Motor neuron (in vitro differentiated cells): ENCODE measurements around the gene CDK15. TPM values are rescaled to one million over a fixed set of nuclear protein-coding genes. Genes with fewer than 3 reads are reported as not detected.
A peak's percentile ranks its signal among the peaks of the same experiment; 100 is the strongest.
"Not testable (repeated sequence)": the region's sequence is repeated elsewhere in the genome, so short reads cannot be mapped to it uniquely, and the experiment has no call there.

ENCODE experiments used
- ATAC-seq, 8 experiments: fragments of 200-7000 bp; cut with Tn5 transposase; replicated peaks in 6 of 8; 2 replicates each; pipeline ENCODE4 v1.8.0; 2021; ENCODE audit warnings: mild to moderate bottlenecking in 8 of 8, moderate library complexity in 8 of 8
- H3K27ac ChIP-seq, 2 donors: fragments of 250-450 bp; sonication (Bioruptor Pico); 2 replicates each; pipeline ENCODE4 v1.9.0; 2021; ENCODE audit warnings: antibody characterized with exemption in 2 of 2, mild to moderate bottlenecking in 2 of 2, moderate library complexity in 1 of 2
- H3K4me1 ChIP-seq, 2 donors: fragments of 250-450 bp; sonication (Bioruptor Pico); replicated peaks in 1 of 2; 2 replicates each; pipeline ENCODE4 v1.6.1; 2021; ENCODE audit warnings: antibody characterized with exemption in 2 of 2, mild to moderate bottlenecking in 2 of 2, moderate library complexity in 1 of 2
- H3K4me3 ChIP-seq, 5 donors: fragments of 250-450 bp; sonication (Bioruptor Pico); 2 replicates each; pipeline ENCODE4 v1.9.0; 2021; ENCODE audit warnings: antibody characterized with exemption in 5 of 5, mild to moderate bottlenecking in 5 of 5, moderate library complexity in 4 of 5
- WGBS, 10 experiments: fragments of 450-650 bp; shearing (Covaris generic); methylation state at CpG; one replicate each; pipeline ENCODE4 v1.0.0; 2022; 5-methylcytosine and 5-hydroxymethylcytosine counted together
- in situ Hi-C, 9 experiments: fragments of 400-800 bp; cut with MboI; loops; one replicate each; pipeline ENCODE4 v1.15.0; 2021; ENCODE audit warnings: low sequenced_read_pairs in 9 of 9, low pct_unique_long_range_greater_than_20kb in 2 of 9; ENCODE audit not compliant: unreplicated experiment in 9 of 9
- total RNA-seq, 8 experiments: library from RNA; unstranded; fragments of 300-600 nt; gene quantifications; 2 replicates each; pipeline versions ENCODE4 v1.2.3 to v1.2.4, GENCODE V29; 2022

The CDK15 gene
- total RNA-seq, 8 experiments from 2014 or later = 0.05 to 2.3 (median 0.24) TPM

- H3K27ac ChIP-seq = no peak overlapping the region
- peaks cover 0 to 7% of the 10 kb centered on the region in 2 donors for H3K4me1 ChIP-seq
- in situ Hi-C loops = loop anchor here (25.0 kb wide), 2 partner anchors 368 to 393 kb away; no protein-coding TSS in a partner anchor
- peak in 3 of 8 experiments; percentile 32 to 64 (median 52) for ATAC-seq
- no peak overlapping the region for H3K4me3 ChIP-seq
- 45 to 78% (median 59%) methylated on average over 2 to 6 of the region's 6 CpGs for WGBS, 10 experiments
Observed at GRCh38 chr2:201794294-201794693, 12.0 kb upstream of the CDK15 start.

DNA sequence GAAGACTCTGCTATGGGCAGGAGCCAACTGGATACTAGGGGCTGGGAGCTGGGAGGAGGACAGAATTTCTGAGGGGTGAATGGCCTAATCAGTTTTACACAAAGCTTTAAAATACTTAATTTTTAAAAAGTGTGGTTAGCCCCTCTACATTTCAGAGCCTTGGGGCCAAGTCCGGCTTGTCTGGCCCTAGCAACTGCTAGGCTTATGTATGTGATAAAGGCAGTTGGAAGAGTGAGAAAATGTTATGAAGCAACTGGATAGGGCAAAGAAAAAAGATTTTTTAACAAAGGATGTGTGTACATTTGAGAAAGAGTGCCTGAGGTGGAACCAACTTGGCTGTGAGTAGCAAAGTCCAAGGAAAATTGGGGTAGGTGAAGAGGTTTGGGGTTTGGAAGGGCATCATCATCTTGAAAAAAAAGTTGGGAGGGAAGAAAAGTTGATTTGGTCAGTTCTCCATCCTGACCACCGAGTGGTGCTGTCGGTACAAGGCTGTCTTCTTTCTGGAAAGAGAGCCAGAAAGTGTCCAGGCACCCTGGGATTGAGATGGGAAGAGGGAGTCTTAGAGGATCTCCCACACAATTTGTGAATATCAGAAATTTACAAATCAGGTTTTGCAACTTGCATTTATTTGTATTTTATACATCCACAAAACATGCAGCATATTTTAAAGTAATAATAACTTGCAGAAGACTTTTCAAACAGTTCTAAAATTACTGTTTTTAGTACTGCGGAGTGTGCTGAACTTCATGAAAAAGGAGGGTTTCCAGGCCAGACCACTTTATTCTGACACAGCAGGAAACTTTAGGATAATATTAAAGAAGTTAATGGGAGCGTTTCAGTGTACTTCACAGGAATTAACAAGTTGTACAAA, 10.5 kb upstream of the CDK15 start:
- Histone ChIP-seq H3K4me1 (peaks cover 0 to 7% of the 10 kb centered on the region in 2 donors), H3K27ac (no peak overlapping the region), H3K4me3 (no peak overlapping the region)
- ATAC-seq = peak; percentile 46 to 79 (median 57)
- in situ Hi-C loops = loop anchor here (25.0 kb wide), 2 partner anchors 366 to 391 kb away; no protein-coding TSS in a partner anchor
- 0 to 37% (median 25%) methylated on average over 1 to 5 of the region's 5 CpGs; no CpG with 5 or more reads in 1 of the 10 experiments for WGBS, 10 experiments

- Histone ChIP-seq H3K27ac (no peak overlapping the region), H3K4me3 (no peak overlapping the region), H3K4me1 (peaks cover 0 to 7% of the 10 kb centered on the region in 2 donors)
- in situ Hi-C loops = loop anchor here (25.0 kb wide), 2 partner anchors 366 to 391 kb away; no protein-coding TSS in a partner anchor
- ATAC-seq = peak in 2 of 8 experiments; percentile 19 to 26
Observed at GRCh38 chr2:201796478-201796865, 9.9 kb upstream of the CDK15 start.

- H3K4me3 ChIP-seq = no peak overlapping the region
- H3K27ac ChIP-seq = no peak overlapping the region
- H3K4me1 ChIP-seq = peaks cover 0 to 7% of the 10 kb centered on the region in 2 donors
- in situ Hi-C loops = loop anchor here (25.0 kb wide), 2 partner anchors 365 to 390 kb away; no protein-coding TSS in a partner anchor
- WGBS, 10 experiments = 34 to 92% (median 67%) methylated on average over 1 to 5 of the region's 5 CpGs
- ATAC-seq = peak in 2 of 8 experiments; percentile 43 to 46
Observed at GRCh38 chr2:201797175-201797840, 9.0 kb upstream of the CDK15 start.

DNA sequence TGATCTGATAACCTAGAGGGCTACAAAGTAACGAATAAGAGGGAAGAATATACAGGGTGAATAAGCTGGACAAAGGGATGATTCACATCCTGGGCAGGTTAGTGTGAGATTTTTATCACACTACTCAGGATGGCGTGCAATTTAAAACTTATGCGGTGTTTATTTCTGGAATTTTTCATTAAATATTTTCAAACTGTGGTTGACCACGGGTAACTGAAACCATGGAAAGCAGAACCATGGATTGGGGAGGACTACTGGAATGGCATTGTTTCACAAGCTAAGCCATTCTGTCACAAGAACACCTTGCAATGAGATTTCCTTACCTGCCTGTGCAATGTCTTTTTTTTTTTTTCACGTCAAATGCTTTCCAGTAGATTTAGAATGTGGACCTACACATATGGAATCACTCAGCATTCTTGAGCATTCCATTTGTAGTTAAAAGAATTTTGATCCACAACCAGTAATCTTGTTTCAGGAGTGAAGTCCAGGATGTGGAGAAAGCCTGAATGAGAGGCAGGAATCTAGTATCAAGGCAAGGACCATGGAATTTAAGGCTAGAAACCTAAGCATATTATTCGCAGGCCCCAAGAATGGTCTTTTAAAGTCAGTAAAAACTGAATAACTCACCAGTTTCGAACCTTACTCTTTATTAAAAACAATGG, 8.0 kb upstream of the CDK15 start:
- no peak overlapping the region for H3K4me3 ChIP-seq
- no peak overlapping the region for H3K27ac ChIP-seq
- peaks cover 0 to 7% of the 10 kb centered on the region in 2 donors for H3K4me1 ChIP-seq
- in situ Hi-C loops = loop anchor here (25.0 kb wide), 2 partner anchors 364 to 389 kb away; no protein-coding TSS in a partner anchor
- ATAC-seq = peak in 2 of 8 experiments; percentile 33 to 70
- WGBS, 10 experiments = 5 to 100% (median 90%) methylated on average over 2 to 7 of the region's 7 CpGs

GRCh38 chr2:201798914-201799285, 7.4 kb upstream of the CDK15 start:
- not testable (repeated sequence) for H3K27ac ChIP-seq, H3K4me1 ChIP-seq, ATAC-seq, H3K4me3 ChIP-seq
- in situ Hi-C loops = loop anchor here (25.0 kb wide), 2 partner anchors 363 to 388 kb away; no protein-coding TSS in a partner anchor
- WGBS, 10 experiments = 38 to 83% (median 67%) methylated on average over 1 of the region's 2 CpGs; no CpG with 5 or more reads in 7 of the 10 experiments

DNA sequence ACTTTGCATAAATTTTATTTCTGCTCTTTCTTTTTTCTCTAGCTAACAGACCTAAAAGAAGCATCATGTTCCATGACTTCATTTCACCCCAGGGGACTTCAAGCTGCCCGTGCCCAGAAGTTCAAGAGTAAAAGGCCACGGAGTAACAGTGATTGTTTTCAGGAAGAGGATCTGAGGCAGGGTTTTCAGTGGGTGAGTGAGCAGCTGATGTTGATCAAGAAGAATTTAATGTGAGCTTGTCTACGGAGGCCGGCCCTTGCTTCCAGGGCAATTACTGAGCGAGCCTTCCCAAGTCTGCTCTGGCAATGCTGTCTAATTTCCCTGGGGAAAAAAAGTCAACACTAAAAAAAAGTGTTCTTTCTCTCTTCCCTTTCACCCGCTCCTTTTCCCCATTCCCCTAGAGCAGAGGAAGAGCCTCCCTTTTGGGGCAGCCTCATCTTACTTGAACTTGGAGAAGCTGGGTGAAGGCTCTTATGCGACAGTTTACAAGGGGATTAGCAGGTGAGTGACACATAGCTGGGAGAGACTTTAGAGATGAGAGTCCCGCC, 1.2 kb downstream of the CDK15 start:
- no peak overlapping the region for H3K27ac ChIP-seq
- in situ Hi-C loops = no loop called here
- ATAC-seq = peak in 6 of 8 experiments; percentile 37 to 96 (median 89)
- peaks cover 23 to 24% of the 10 kb centered on the region in 2 donors for H3K4me1 ChIP-seq
- 0 to 22% (median 5%) methylated on average over 2 to 7 of the region's 8 CpGs; no CpG with 5 or more reads in 2 of the 10 experiments for WGBS, 10 experiments
- no peak overlapping the region for H3K4me3 ChIP-seq

- no peak for ATAC-seq
- Histone ChIP-seq H3K4me1 (peaks cover 23 to 24% of the 10 kb centered on the region in 2 donors), H3K4me3 (no peak overlapping the region), H3K27ac (no peak overlapping the region)
- in situ Hi-C loops = no loop called here
- 0 to 100% (median 37%) methylated on average over 1 to 2 of the region's 2 CpGs; no CpG with 5 or more reads in 4 of the 10 experiments for WGBS, 10 experiments
Observed at GRCh38 chr2:201808027-201808426, 1.7 kb downstream of the CDK15 start.

- H3K4me3 ChIP-seq = no peak overlapping the region
- in situ Hi-C loops = no loop called here
- ATAC-seq = no peak
- H3K4me1 ChIP-seq = peaks cover 23 to 24% of the 10 kb centered on the region in 2 donors
- no peak overlapping the region for H3K27ac ChIP-seq
- 46 to 95% (median 80%) methylated on average over 1 to 4 of the region's 4 CpGs; no CpG with 5 or more reads in 1 of the 10 experiments for WGBS, 10 experiments
Observed at GRCh38 chr2:201809633-201810032, 3.3 kb downstream of the CDK15 start.

DNA sequence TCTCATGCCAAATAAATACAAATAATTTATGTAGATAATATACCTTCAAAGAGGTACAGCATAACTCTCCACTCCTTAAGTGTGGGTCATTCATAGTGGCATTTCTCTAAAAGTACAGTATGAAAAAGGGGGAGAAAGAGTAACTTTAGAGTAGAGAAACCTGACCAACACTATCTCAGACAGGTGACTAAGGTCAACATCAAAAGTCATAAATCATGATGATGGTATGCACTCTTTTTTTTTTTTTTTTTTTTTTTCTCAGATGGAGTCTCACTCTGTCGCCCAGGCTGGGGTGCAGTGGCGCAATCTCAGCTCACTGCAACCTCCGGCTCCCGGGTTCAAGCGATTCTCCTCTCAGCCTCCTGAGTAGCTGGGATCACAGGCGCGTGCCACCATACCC, 4.3 kb downstream of the CDK15 start:
- in situ Hi-C loops, H3K4me3 ChIP-seq, ATAC-seq, H3K27ac ChIP-seq: not testable (repeated sequence)
- H3K4me1 ChIP-seq = peaks cover 23 to 24% of the 10 kb centered on the region in 2 donors
- WGBS, 10 experiments = 70 to 100% (median 96%) methylated on average over 2 to 5 of the region's 7 CpGs; no CpG with 5 or more reads in 7 of the 10 experiments

DNA sequence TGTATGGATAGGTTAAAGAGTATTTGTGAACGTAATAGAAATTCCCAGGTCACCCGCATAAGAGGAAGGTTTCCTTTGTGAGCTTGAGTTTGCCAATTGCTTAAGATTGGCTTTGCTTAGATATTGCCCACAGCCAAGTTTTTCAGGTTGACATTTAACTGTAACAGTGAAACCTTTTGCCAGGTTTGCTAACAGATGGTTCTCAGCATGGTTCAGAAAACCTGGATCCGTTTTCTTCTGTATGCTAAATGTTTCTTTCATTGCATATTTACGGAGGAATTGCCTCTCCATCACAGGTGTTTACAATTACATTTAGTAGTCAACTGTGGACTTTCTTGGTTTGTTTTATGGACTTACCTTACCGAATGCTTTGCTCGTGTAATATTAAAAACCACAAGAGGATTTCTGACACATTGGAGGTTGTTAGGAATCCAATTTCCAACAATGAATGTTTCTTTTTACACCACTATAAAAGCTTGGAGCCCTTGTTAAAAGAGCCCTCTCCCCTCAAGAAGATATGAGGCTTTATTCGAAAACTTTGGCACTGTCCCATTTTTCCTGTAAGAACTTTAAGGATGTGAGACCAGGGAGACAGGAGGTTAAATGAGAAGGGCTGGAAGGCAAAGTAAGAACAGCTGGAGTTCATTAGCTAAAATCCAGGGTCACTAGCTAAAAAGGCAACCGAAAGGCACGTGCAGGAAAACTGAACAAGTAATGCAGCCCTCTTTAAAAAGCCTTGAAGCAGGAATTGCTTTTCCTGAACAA, 7.8 kb downstream of the CDK15 start:
- WGBS, 10 experiments = 4 to 94% (median 82%) methylated on average over 2 to 9 of the region's 9 CpGs
- H3K4me1 ChIP-seq = no peaks in the 10 kb centered on the region
- in situ Hi-C loops = no loop called here
- no peak for ATAC-seq
- H3K27ac ChIP-seq = no peak overlapping the region
- H3K4me3 ChIP-seq = no peak overlapping the region
